Endothelial cell (in vitro differentiated cells): Measurements from ENCODE around the gene USP33. TPM values are rescaled to one million over a fixed set of nuclear protein-coding genes. Genes with fewer than 3 reads are reported as not detected.
"Not testable (repeated sequence)": the region's sequence is repeated elsewhere in the genome, so short reads cannot be mapped to it uniquely, and the experiment has no call there.

ENCODE experiments used
- DNase-seq: peaks from one replicate; pipeline ENCODE4 v3.0.0; 2021; ENCODE audit warnings: low spot score
- H3K27ac Mint-ChIP-seq: one replicate; pipeline ENCODE4 v1.8.0; 2021; ENCODE audit warnings: mixed read lengths, inconsistent platforms; ENCODE audit not compliant: unreplicated experiment
- H3K27me3 Mint-ChIP-seq: one replicate; pipeline ENCODE4 v1.8.0; 2021; ENCODE audit warnings: mild to moderate bottlenecking, moderate library complexity, mixed read lengths, inconsistent platforms; ENCODE audit not compliant: unreplicated experiment
- H3K36me3 Mint-ChIP-seq: one replicate; pipeline ENCODE4 v1.8.0; 2021; ENCODE audit warnings: mild to moderate bottlenecking, low read depth, mixed read lengths, inconsistent platforms; ENCODE audit not compliant: unreplicated experiment
- H3K4me1 Mint-ChIP-seq: one replicate; pipeline ENCODE4 v1.8.0; 2021; ENCODE audit warnings: mild to moderate bottlenecking, mixed read lengths, inconsistent platforms; ENCODE audit not compliant: unreplicated experiment
- H3K4me3 Mint-ChIP-seq: one replicate; pipeline ENCODE4 v1.8.0; 2021; ENCODE audit warnings: mild to moderate bottlenecking, mixed read lengths, inconsistent platforms; ENCODE audit not compliant: unreplicated experiment
- H3K9me3 Mint-ChIP-seq: one replicate; pipeline ENCODE4 v1.8.0; 2021; ENCODE audit warnings: mixed read lengths, inconsistent platforms; ENCODE audit not compliant: unreplicated experiment
- CTCF ChIP-seq: fragments of 200-600 bp; sonication (generic); IDR thresholded peaks from one replicate; pipeline ENCODE4 v1.5.0; 2021; ENCODE audit warnings: antibody characterized with exemption; ENCODE audit not compliant: unreplicated experiment
- total RNA-seq: library from RNA; stranded (reverse); fragmentation: NEBNext Ultra II Directional; extraction: Animal tissue kit (Norgen Biotek cat#: 25700); gene quantifications from one replicate; pipeline ENCODE4 v1.2.1, GENCODE V29; 2021; ENCODE audit not compliant: unreplicated experiment

The USP33 gene
- total RNA-seq, 1 donor from 2014 or later = 58.5 TPM

- TF ChIP-seq CTCF = no peak
- no peak for DNase-seq
- Mint-ChIP-seq H3K36me3 (peaks cover 14% of the 10 kb centered on the region), H3K4me1 (peaks cover 4% of the 10 kb centered on the region), H3K9me3 (no peaks in the 10 kb centered on the region), H3K27me3 (no peaks in the 10 kb centered on the region), H3K27ac (no peak overlapping the region), H3K4me3 (no peak overlapping the region)
Measured at GRCh38 chr1:77716065-77716464, 43.6 kb downstream of the USP33 start.

- Mint-ChIP-seq H3K4me1 (no peaks in the 10 kb centered on the region), H3K4me3 (no peak overlapping the region), H3K36me3 (peaks cover 30% of the 10 kb centered on the region), H3K9me3 (no peaks in the 10 kb centered on the region), H3K27me3 (no peaks in the 10 kb centered on the region), H3K27ac (no peak overlapping the region)
- TF ChIP-seq CTCF = no peak
- DNase-seq = no peak
Measured at GRCh38 chr1:77709727-77710126, 49.9 kb downstream of the USP33 start.

GRCh38 chr1:77706321-77706720, 53.3 kb downstream of the USP33 start:
- no peak for TF ChIP-seq CTCF
- Mint-ChIP-seq H3K36me3 (peaks cover 23% of the 10 kb centered on the region), H3K4me3 (no peak overlapping the region), H3K27me3 (no peaks in the 10 kb centered on the region), H3K27ac (no peak overlapping the region), H3K9me3 (no peaks in the 10 kb centered on the region), H3K4me1 (no peaks in the 10 kb centered on the region)
- DNase-seq = no peak

GRCh38 chr1:77704736-77705135, 54.9 kb downstream of the USP33 start:
- H3K9me3 Mint-ChIP-seq = no peaks in the 10 kb centered on the region
- no peak for DNase-seq
- H3K27ac Mint-ChIP-seq = no peak overlapping the region
- H3K27me3 Mint-ChIP-seq = no peaks in the 10 kb centered on the region
- TF ChIP-seq CTCF = no peak
- no peaks in the 10 kb centered on the region for H3K4me1 Mint-ChIP-seq
- no peak overlapping the region for H3K4me3 Mint-ChIP-seq
- H3K36me3 Mint-ChIP-seq = peaks cover 21% of the 10 kb centered on the region

GRCh38 chr1:77699673-77700072, 60.0 kb downstream of the USP33 start:
- not testable (repeated sequence) for H3K4me3 Mint-ChIP-seq

GRCh38 chr1:77697441-77697840, 62.2 kb downstream of the USP33 start:
- H3K4me1 Mint-ChIP-seq = no peaks in the 10 kb centered on the region
- H3K9me3 Mint-ChIP-seq = no peaks in the 10 kb centered on the region
- TF ChIP-seq CTCF = no peak
- no peaks in the 10 kb centered on the region for H3K27me3 Mint-ChIP-seq
- no peak overlapping the region for H3K4me3 Mint-ChIP-seq
- peaks cover 10% of the 10 kb centered on the region for H3K36me3 Mint-ChIP-seq
- no peak for DNase-seq
- no peak overlapping the region for H3K27ac Mint-ChIP-seq

More at GRCh38 chr1:77699673-77700072, 60.0 kb downstream of the USP33 start:
- H3K9me3 Mint-ChIP-seq, H3K27ac Mint-ChIP-seq, H3K4me1 Mint-ChIP-seq, H3K27me3 Mint-ChIP-seq, H3K36me3 Mint-ChIP-seq, DNase-seq: not testable (repeated sequence)
